GM21576 (cell line): Measurements from ENCODE around the gene NOM1.
"Not testable (repeated sequence)": the region's sequence is repeated elsewhere in the genome, so short reads cannot be mapped to it uniquely, and the experiment has no call there.

Experiments used
- ATAC-seq: cut with Tn5 transposase; IDR thresholded peaks from one replicate; pipeline ENCODE4 v1.9.1; 2021; ENCODE audit warnings: mild to moderate bottlenecking, moderate library complexity; ENCODE audit not compliant: unreplicated experiment

Gene NOM1

GRCh38 chr7:156940421-156941122, 8.9 kb upstream of the NOM1 start:
- ATAC-seq = no peak

GRCh38 chr7:156941393-156942182, 7.9 kb upstream of the NOM1 start:
- ATAC-seq = no peak

GRCh38 chr7:156942708-156943090, 6.8 kb upstream of the NOM1 start:
- ATAC-seq = no peak

GRCh38 chr7:156943091-156944041, 6.1 kb upstream of the NOM1 start:
- ATAC-seq = no peak

- ATAC-seq = no peak
Observed at GRCh38 chr7:156944876-156945275, 4.6 kb upstream of the NOM1 start.

GRCh38 chr7:156947120-156947843, 2.2 kb upstream of the NOM1 start:
- ATAC-seq = no peak

GRCh38 chr7:156948361-156948760, 1.2 kb upstream of the NOM1 start:
- no peak for ATAC-seq

GRCh38 chr7:156950381-156950858, 908 bp downstream of the NOM1 start:
- ATAC-seq = no peak

GRCh38 chr7:156953215-156953614, 3.7 kb downstream of the NOM1 start:
- not testable (repeated sequence) for ATAC-seq

- ATAC-seq = no peak
Observed at GRCh38 chr7:156954941-156955340, 5.4 kb downstream of the NOM1 start.

- no peak for ATAC-seq
Observed at GRCh38 chr7:156956727-156957126, 7.2 kb downstream of the NOM1 start.

GRCh38 chr7:156962145-156962544, 12.6 kb downstream of the NOM1 start:
- ATAC-seq = no peak

GRCh38 chr7:156962897-156963296, 13.4 kb downstream of the NOM1 start:
- no peak for ATAC-seq

GRCh38 chr7:156963472-156963871, 14.0 kb downstream of the NOM1 start:
- no peak for ATAC-seq

- no peak for ATAC-seq
Observed at GRCh38 chr7:156964971-156965370, 15.5 kb downstream of the NOM1 start.

- ATAC-seq = no peak
Observed at GRCh38 chr7:156966387-156966786, 16.9 kb downstream of the NOM1 start.

- ATAC-seq = no peak
Observed at GRCh38 chr7:156968183-156968582, 18.7 kb downstream of the NOM1 start.

- ATAC-seq = no peak
Observed at GRCh38 chr7:156969972-156970420, 20.5 kb downstream of the NOM1 start.

- ATAC-seq = no peak
Observed at GRCh38 chr7:156975620-156976019, 26.1 kb downstream of the NOM1 start.

- ATAC-seq = no peak
Observed at GRCh38 chr7:156979007-156979606, 29.6 kb downstream of the NOM1 start.
